Measurements from ENCODE around the gene DNAL4. TPM values are rescaled to one million over a fixed set of nuclear protein-coding genes. Genes with fewer than 3 reads are reported as not detected.

Gene DNAL4
- total RNA-seq, 1 donor: 17.0 TPM

DNA sequence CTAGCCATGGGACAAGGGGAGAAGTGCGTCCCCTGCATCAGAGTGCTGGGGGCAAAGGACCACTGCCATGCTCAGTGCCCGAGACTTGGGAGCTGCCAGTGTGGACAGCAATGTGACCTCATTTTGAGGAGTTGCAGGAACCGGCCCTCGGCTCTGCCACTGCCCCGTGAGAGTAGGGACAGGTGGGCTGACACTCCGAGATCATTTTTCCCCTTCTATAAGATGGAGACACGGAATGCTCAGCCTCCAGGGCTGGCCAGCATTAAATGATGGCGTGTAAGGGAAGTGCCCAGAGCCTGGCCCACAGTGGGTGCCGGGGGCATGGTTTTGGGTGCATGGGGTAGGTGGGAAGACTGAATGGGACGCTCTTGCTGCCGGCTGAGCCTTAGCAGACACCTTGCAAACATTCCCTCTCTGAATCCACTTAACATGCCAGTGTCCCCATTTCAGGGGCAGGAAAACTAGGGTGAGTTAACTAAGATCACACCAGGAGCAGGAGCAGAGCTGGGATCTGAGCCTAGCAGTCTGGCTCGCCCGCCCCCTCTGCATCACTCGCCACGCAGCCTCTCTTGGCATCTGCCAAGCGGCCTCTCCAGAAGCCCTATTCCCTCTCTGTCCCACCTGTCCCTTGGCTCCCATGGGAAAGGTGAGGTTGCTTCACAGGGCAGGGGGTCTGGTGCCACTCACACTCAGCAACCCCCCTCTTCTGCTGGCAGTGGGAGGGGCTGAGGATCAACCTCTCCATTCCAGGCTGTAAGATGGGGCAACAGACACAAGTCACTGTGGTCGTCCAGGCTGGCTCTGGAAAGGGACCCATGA, 36.3 kb upstream of the DNAL4 start:
- TF ChIP-seq, protein P1, sequence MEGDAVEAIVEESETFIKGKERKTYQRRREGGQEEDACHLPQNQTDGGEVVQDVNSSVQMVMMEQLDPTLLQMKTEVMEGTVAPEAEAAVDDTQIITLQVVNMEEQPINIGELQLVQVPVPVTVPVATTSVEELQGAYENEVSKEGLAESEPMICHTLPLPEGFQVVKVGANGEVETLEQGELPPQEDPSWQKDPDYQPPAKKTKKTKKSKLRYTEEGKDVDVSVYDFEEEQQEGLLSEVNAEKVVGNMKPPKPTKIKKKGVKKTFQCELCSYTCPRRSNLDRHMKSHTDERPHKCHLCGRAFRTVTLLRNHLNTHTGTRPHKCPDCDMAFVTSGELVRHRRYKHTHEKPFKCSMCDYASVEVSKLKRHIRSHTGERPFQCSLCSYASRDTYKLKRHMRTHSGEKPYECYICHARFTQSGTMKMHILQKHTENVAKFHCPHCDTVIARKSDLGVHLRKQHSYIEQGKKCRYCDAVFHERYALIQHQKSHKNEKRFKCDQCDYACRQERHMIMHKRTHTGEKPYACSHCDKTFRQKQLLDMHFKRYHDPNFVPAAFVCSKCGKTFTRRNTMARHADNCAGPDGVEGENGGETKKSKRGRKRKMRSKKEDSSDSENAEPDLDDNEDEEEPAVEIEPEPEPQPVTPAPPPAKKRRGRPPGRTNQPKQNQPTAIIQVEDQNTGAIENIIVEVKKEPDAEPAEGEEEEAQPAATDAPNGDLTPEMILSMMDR (IDR thresholded peaks at IDR 0.05; ENCODE audit: extremely low read depth, low read depth, low read length): no peak

DNA sequence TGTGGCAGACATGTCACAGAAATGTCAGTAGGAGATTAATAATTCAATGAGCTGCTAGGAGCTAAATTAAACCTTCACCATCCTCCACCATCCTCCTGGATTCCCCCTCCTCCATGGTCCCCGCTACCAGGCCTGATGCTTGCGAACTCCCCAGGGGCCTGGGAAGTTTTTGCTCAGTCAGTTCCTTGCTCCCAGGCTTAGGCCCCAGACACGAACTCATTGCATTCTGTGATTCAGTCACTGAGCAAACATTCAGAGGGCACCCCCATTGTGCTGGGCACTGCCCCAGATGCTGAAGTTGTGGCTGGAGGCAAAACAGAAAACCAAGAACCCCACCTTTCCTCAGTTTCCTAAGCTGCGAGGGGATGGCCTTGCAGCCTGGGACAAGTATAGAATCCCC, 35.5 kb upstream of the DNAL4 start:
- Histone ChIP-seq H3K4me3 (ENCODE audit: insufficient read depth, low read length) (no peak overlapping the region), H2AFZ (ENCODE audit: low read length) (no peak overlapping the region), H3K27ac (ENCODE audit: low read depth, low read length) (no peak overlapping the region), H3K9me3 (ENCODE audit: low read depth, low read length) (no peaks in the 10 kb centered on the region), H3K4me2 (ENCODE audit: insufficient read depth, low read length) (no peak overlapping the region), H3K27me3 (ENCODE audit: insufficient read depth, low read length) (no peaks in the 10 kb centered on the region), H3K79me2 (ENCODE audit: insufficient read depth, low read length) (no peaks in the 10 kb centered on the region), H3K4me1 (ENCODE audit: insufficient read depth, low read length) (no peaks in the 10 kb centered on the region), H3K36me3 (ENCODE audit: insufficient read depth, low read length) (no peaks in the 10 kb centered on the region), H4K20me1 (ENCODE audit: insufficient read depth, low read length) (no peaks in the 10 kb centered on the region)
- TF ChIP-seq, protein P1 (IDR thresholded peaks at IDR 0.05; ENCODE audit: extremely low read depth, low read depth, low read length): no peak
- DNase-seq (ENCODE audit: insufficient read length, low spot score, missing footprints): peak; percentile 89

More for the DNA sequence above, 36.3 kb upstream of the DNAL4 start:
- no peaks in the 10 kb centered on the region for H3K36me3 ChIP-seq (ENCODE audit: insufficient read depth, low read length)
- H2AFZ ChIP-seq (ENCODE audit: low read length): no peak overlapping the region
- no peaks in the 10 kb centered on the region for H3K9me3 ChIP-seq (ENCODE audit: low read depth, low read length)
- H3K27me3 ChIP-seq (ENCODE audit: insufficient read depth, low read length): no peaks in the 10 kb centered on the region
- H4K20me1 ChIP-seq (ENCODE audit: insufficient read depth, low read length): no peaks in the 10 kb centered on the region
- peak; percentile 18 for DNase-seq (ENCODE audit: insufficient read length, low spot score, missing footprints)
- no peak overlapping the region for H3K4me2 ChIP-seq (ENCODE audit: insufficient read depth, low read length)
- no peak overlapping the region for H3K27ac ChIP-seq (ENCODE audit: low read depth, low read length)
- H3K4me3 ChIP-seq (ENCODE audit: insufficient read depth, low read length): no peak overlapping the region
- peaks cover under 1% of the 10 kb centered on the region for H3K4me1 ChIP-seq (ENCODE audit: insufficient read depth, low read length)
- H3K79me2 ChIP-seq (ENCODE audit: insufficient read depth, low read length): no peaks in the 10 kb centered on the region

DNA sequence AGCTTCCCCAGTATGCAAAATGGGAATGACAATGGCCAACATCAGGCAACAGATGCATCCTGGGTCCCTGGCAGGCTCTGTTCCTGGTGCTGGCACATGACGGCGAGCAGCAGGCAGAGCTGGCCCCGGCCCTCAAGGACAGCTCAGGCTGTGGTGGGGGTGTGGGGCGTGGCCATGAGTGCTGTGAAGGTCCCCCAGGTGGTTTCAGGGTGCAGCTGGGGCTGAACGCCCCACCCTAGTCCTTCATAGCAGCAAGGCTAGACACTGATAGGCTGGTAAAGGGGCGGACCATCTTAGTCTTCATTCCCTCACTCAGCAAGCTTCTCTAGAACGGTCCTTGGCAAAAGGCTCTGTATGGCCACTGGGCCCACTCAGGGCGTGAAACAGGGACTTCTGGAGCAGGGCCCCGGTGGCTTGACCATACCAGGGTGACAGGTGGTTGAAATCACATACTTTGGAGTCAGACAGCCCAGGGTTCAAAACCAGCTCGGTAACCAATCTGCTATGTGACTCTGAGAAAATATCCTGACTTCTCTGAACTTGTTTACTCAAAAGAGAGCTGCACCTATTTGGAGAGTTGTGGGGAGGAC, 34.8 kb upstream of the DNAL4 start:
- H3K9me3 ChIP-seq (ENCODE audit: low read depth, low read length): no peaks in the 10 kb centered on the region
- no peaks in the 10 kb centered on the region for H4K20me1 ChIP-seq (ENCODE audit: insufficient read depth, low read length)
- H2AFZ ChIP-seq (ENCODE audit: low read length): no peak overlapping the region
- H3K27ac ChIP-seq (ENCODE audit: low read depth, low read length): no peak overlapping the region
- no peaks in the 10 kb centered on the region for H3K27me3 ChIP-seq (ENCODE audit: insufficient read depth, low read length)
- no peak overlapping the region for H3K4me3 ChIP-seq (ENCODE audit: insufficient read depth, low read length)
- H3K79me2 ChIP-seq (ENCODE audit: insufficient read depth, low read length): no peaks in the 10 kb centered on the region
- DNase-seq (ENCODE audit: insufficient read length, low spot score, missing footprints): peak; percentile 58
- H3K4me2 ChIP-seq (ENCODE audit: insufficient read depth, low read length): no peak overlapping the region
- TF ChIP-seq, protein P1 (IDR thresholded peaks at IDR 0.05; ENCODE audit: extremely low read depth, low read depth, low read length): no peak
- H3K4me1 ChIP-seq (ENCODE audit: insufficient read depth, low read length): no peaks in the 10 kb centered on the region
- no peaks in the 10 kb centered on the region for H3K36me3 ChIP-seq (ENCODE audit: insufficient read depth, low read length)

DNA sequence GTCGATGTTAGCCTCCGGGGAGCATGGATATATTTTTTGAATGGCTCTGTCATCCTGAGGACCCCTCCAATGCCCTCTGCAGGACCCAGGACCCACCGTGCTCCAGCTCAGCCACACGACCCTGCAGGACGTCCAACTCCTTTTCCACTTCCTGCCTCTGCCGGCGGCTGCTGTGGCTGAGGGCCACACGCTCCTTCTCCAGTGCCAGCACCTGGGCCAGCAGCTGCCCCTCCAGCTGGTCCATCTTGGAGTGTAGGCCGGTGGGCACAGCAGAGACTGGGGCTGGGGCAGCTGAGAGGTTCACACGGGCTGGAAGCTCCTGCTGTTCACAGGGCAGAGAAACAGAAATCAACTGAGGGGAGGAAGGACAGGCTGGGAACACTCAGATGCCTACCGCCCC, 34.2 kb upstream of the DNAL4 start:
- no peaks in the 10 kb centered on the region for H3K36me3 ChIP-seq (ENCODE audit: insufficient read depth, low read length)
- no peaks in the 10 kb centered on the region for H3K27me3 ChIP-seq (ENCODE audit: insufficient read depth, low read length)
- DNase-seq (ENCODE audit: insufficient read length, low spot score, missing footprints): peak; percentile 13
- no peaks in the 10 kb centered on the region for H4K20me1 ChIP-seq (ENCODE audit: insufficient read depth, low read length)
- no peak overlapping the region for H2AFZ ChIP-seq (ENCODE audit: low read length)
- H3K4me2 ChIP-seq (ENCODE audit: insufficient read depth, low read length): no peak overlapping the region
- H3K9me3 ChIP-seq (ENCODE audit: low read depth, low read length): no peaks in the 10 kb centered on the region
- no peak overlapping the region for H3K4me3 ChIP-seq (ENCODE audit: insufficient read depth, low read length)
- no peaks in the 10 kb centered on the region for H3K4me1 ChIP-seq (ENCODE audit: insufficient read depth, low read length)
- TF ChIP-seq, protein P1 (IDR thresholded peaks at IDR 0.05; ENCODE audit: extremely low read depth, low read depth, low read length): no peak
- H3K79me2 ChIP-seq (ENCODE audit: insufficient read depth, low read length): no peaks in the 10 kb centered on the region
- no peak overlapping the region for H3K27ac ChIP-seq (ENCODE audit: low read depth, low read length)
